ENCODE measurements around the gene PLXNA4. TPM values are rescaled to one million over a fixed set of nuclear protein-coding genes. Genes with fewer than 3 reads are reported as not detected.

The PLXNA4 gene
- total RNA-seq, 1 experiment from 2014 or later, result 0.81 TPM

GRCh38 chr7:132275416-132276233 lies 300.6 kb downstream of the PLXNA4 start:
- Mint-ChIP-seq H3K27me3 (ENCODE audit: low read depth) (peaks cover 14% of the 10 kb centered on the region), H3K4me3 (no peak overlapping the region), H3K36me3 (no peaks in the 10 kb centered on the region), H3K27ac (no peak overlapping the region), H3K9me3 (no peaks in the 10 kb centered on the region), H3K4me1 (peaks cover 15% of the 10 kb centered on the region)
- CTCF ChIA-PET, result interaction anchor here (1.0 to 1.4 kb wide), 3 partner anchors 19 to 330 kb away, joined by 3 to 5 read pairs (median 3); no protein-coding TSS in a partner anchor
- DNase-seq (ENCODE audit: low spot score), result no peak
- no peak; the same call in 1 of the 2 replicates for ATAC-seq
- POLR2A ChIA-PET, result no interaction called here
- TF ChIP-seq PRRX2 (CRISPR knock-in tag; IDR thresholded peaks at IDR 0.05), result no peak
- TF ChIP-seq ZMAT4 (CRISPR knock-in tag; IDR thresholded peaks at IDR 0.05), result no peak
- no peak for TF ChIP-seq ZNF263 (CRISPR knock-in tag; IDR thresholded peaks at IDR 0.05; ENCODE audit: low read depth)
- TF ChIP-seq OVOL2 (CRISPR knock-in tag; IDR thresholded peaks at IDR 0.05; ENCODE audit: borderline replicate concordance), result no peak
- no peak for TF ChIP-seq NFATC4 (CRISPR knock-in tag; IDR thresholded peaks at IDR 0.05)
- no peak for TF ChIP-seq ATF3 (CRISPR knock-in tag; conservative IDR thresholded peaks at IDR 0.05)
- TF ChIP-seq TEAD1 (CRISPR knock-in tag; IDR thresholded peaks at IDR 0.05), result no peak
- TF ChIP-seq STAT6 (CRISPR knock-in tag; conservative IDR thresholded peaks at IDR 0.05; ENCODE audit: low read depth), result no peak
- TF ChIP-seq ZNF512 (CRISPR knock-in tag; IDR thresholded peaks at IDR 0.05; ENCODE audit: borderline replicate concordance), result no peak
- TF ChIP-seq MXD4 (CRISPR knock-in tag; IDR thresholded peaks at IDR 0.05; ENCODE audit: borderline replicate concordance), result no peak
- TF ChIP-seq ZNF425 (CRISPR knock-in tag; conservative IDR thresholded peaks at IDR 0.05), result no peak
- no peak for TF ChIP-seq PREB (CRISPR knock-in tag; IDR thresholded peaks at IDR 0.05; ENCODE audit: borderline replicate concordance)
- TF ChIP-seq ZNF121 (CRISPR knock-in tag; IDR thresholded peaks at IDR 0.05), result no peak
- no peak for TF ChIP-seq ERG (CRISPR knock-in tag; IDR thresholded peaks at IDR 0.05)
- TF ChIP-seq FOXP1 (CRISPR knock-in tag; IDR thresholded peaks at IDR 0.05; ENCODE audit: borderline replicate concordance), result no peak
- no peak for TF ChIP-seq CTCF (IDR thresholded peaks at IDR 0.05)
- TF ChIP-seq JUN (CRISPR knock-in tag; IDR thresholded peaks at IDR 0.05), result no peak

Data from WTC11 (cell line).